ENCODE data around the gene RNF208. TPM values are rescaled to one million over a fixed set of nuclear protein-coding genes. Genes with fewer than 3 reads are reported as not detected.
A peak's percentile ranks its signal among the peaks of the same experiment; 100 is the strongest.

RNF208 gene
- total and polyA plus RNA-seq, 9 of the 15 experiments (the other 6 are each of a cell fraction or from before 2014, with no cell fraction given) = 0.15 to 6.9 (median 0.50) TPM; not detected in 2

- TF ChIP-seq ARID4B (CRISPR knock-in tag; IDR thresholded peaks at IDR 0.05) = peak; percentile 70
- 0 out of 2 replicates have a peak, but pooled peaks have one; percentile 17 for TF ChIP-seq TRIM28 (IDR thresholded peaks at IDR 0.05)
- TF ChIP-seq XRCC3 (IDR thresholded peaks at IDR 0.05) = no peak
- TF ChIP-seq SMAD3 (CRISPR knock-in tag; conservative IDR thresholded peaks at IDR 0.05) = no peak
- peak; percentile 76 for TF ChIP-seq DPF2 (IDR thresholded peaks at IDR 0.05)
- no peak for TF ChIP-seq TSC22D4 (tag; IDR thresholded peaks at IDR 0.05)
- TF ChIP-seq RNF2 (IDR thresholded peaks at IDR 0.05) = peak; percentile 73; the same call in 1 of the 2 replicates
- TF ChIP-seq AFF1 (IDR thresholded peaks at IDR 0.05; ENCODE audit: low read depth in 1 of 2, partially characterized antibody in 2 of 2) = peak in 1 of 2 experiments; percentile 68
- peak; percentile 88; the same call in 1 of the 2 replicates for TF ChIP-seq FOXP1 (CRISPR knock-in tag; IDR thresholded peaks at IDR 0.05)
These were observed 14.3 kb upstream of the RNF208 start (continued) for GRCh38 chr9:137236238-137236935.

All from K562 (cell line).